Mammary epithelial cell (primary cell): ENCODE results near the gene RAVER1.

Source experiments
- EZH2 ChIP-seq: IDR thresholded peaks from 2 replicates; pipeline ENCODE4 v1.6.1; 2012; ENCODE audit warnings: low read length, inconsistent platforms, borderline replicate concordance
- TF ChIP-seq, protein P1 (sequence below), 2 donors: IDR thresholded peaks in 1 of 2; conservative IDR thresholded peaks in 1 of 2; 2 replicates each; pipeline ENCODE4 v1.5.1; 2011 to 2012; ENCODE audit warnings: inconsistent platforms in 2 of 2, low read length in 2 of 2, mild to moderate bottlenecking in 2 of 2, control low read depth in 1 of 2, low read depth in 1 of 2; ENCODE audit not compliant: insufficient read depth in 1 of 2; ENCODE audit errors: extremely low read depth in 1 of 2

DNA sequence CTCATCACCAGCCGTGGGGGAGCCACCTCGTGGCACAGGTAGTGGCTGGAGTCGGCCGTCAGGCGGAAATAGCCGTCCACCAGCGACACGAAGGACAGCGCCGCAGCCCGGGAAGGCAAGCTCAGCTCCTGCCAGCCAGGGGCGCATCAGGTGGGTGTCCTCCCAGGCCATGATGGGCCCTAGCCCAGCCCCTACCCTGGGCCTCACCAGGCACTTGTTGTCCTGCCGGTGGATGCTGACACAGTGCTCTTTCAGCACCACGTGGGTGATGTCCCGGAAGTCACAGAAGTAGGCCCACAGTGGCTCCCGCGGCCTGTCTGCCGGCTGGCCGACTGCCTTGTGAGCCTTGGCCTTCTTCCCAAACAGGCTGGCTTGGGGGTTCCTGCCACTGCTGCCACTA is 31.3 kb upstream of the RAVER1 start:
- TF ChIP-seq, protein P1, sequence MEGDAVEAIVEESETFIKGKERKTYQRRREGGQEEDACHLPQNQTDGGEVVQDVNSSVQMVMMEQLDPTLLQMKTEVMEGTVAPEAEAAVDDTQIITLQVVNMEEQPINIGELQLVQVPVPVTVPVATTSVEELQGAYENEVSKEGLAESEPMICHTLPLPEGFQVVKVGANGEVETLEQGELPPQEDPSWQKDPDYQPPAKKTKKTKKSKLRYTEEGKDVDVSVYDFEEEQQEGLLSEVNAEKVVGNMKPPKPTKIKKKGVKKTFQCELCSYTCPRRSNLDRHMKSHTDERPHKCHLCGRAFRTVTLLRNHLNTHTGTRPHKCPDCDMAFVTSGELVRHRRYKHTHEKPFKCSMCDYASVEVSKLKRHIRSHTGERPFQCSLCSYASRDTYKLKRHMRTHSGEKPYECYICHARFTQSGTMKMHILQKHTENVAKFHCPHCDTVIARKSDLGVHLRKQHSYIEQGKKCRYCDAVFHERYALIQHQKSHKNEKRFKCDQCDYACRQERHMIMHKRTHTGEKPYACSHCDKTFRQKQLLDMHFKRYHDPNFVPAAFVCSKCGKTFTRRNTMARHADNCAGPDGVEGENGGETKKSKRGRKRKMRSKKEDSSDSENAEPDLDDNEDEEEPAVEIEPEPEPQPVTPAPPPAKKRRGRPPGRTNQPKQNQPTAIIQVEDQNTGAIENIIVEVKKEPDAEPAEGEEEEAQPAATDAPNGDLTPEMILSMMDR (conservative IDR thresholded peaks at IDR 0.05 in 1 of 2, IDR thresholded peaks at IDR 0.05 in 1 of 2; ENCODE audit: extremely low read depth in 1 of 2, insufficient read depth in 1 of 2, low read depth in 1 of 2, low read length in 2 of 2): no peak
- no peak for TF ChIP-seq EZH2
